ENCODE results near the gene UBE2V1.
"Not testable (repeated sequence)": the region's sequence is repeated elsewhere in the genome, so short reads cannot be mapped to it uniquely, and the experiment has no call there.

Gene UBE2V1

GRCh38 chr20:50113420-50114224, 672 bp upstream of the UBE2V1 start:
- no peak for DNase-seq

- no peak for DNase-seq
Measured at GRCh38 chr20:50111829-50112495, 988 bp downstream of the UBE2V1 start.

GRCh38 chr20:50111120-50111828, 1.7 kb downstream of the UBE2V1 start:
- no peak for DNase-seq

- DNase-seq = no peak
Measured at GRCh38 chr20:50110141-50111047, 2.6 kb downstream of the UBE2V1 start.

- DNase-seq = no peak
Measured at GRCh38 chr20:50108556-50109235, 4.3 kb downstream of the UBE2V1 start.

GRCh38 chr20:50107796-50108331, 5.1 kb downstream of the UBE2V1 start:
- DNase-seq = no peak

GRCh38 chr20:50107086-50107660, 5.8 kb downstream of the UBE2V1 start:
- DNase-seq = no peak

- not testable (repeated sequence) for DNase-seq
Measured at GRCh38 chr20:50106669-50107068, 6.3 kb downstream of the UBE2V1 start.

GRCh38 chr20:50103464-50104107, 9.4 kb downstream of the UBE2V1 start:
- DNase-seq = not testable (repeated sequence)

- DNase-seq = not testable (repeated sequence)
Measured at GRCh38 chr20:50102551-50102950, 10.4 kb downstream of the UBE2V1 start.

GRCh38 chr20:50101887-50102286, 11.1 kb downstream of the UBE2V1 start:
- no peak for DNase-seq

- DNase-seq = no peak
Measured at GRCh38 chr20:50101281-50101680, 11.7 kb downstream of the UBE2V1 start.

- no peak for DNase-seq
Measured at GRCh38 chr20:50100552-50100951, 12.4 kb downstream of the UBE2V1 start.

- no peak for DNase-seq
Measured at GRCh38 chr20:50099565-50099991, 13.4 kb downstream of the UBE2V1 start.

GRCh38 chr20:50099113-50099512, 13.8 kb downstream of the UBE2V1 start:
- no peak for DNase-seq

GRCh38 chr20:50098259-50098658, 14.7 kb downstream of the UBE2V1 start:
- DNase-seq = no peak

GRCh38 chr20:50097843-50098242, 15.1 kb downstream of the UBE2V1 start:
- no peak for DNase-seq

GRCh38 chr20:50096237-50096636, 16.7 kb downstream of the UBE2V1 start:
- no peak for DNase-seq

GRCh38 chr20:50095476-50096078, 17.4 kb downstream of the UBE2V1 start:
- no peak for DNase-seq

- DNase-seq = no peak
Measured at GRCh38 chr20:50094522-50094921, 18.4 kb downstream of the UBE2V1 start.

Data from hippocampal formation (tissue), 2 donors.